Loucy (cell line): Measurements from ENCODE around the gene MDN1.

Source experiments
- EZH2phosphoT487 ChIP-seq: fragments of 200-600 bp; IDR thresholded peaks from 2 replicates; pipeline ENCODE4 v1.6.1; 2018; ENCODE audit warnings: antibody characterized with exemption, mild to moderate bottlenecking, moderate library complexity, borderline replicate concordance
- TF ChIP-seq, protein P1 (sequence below): fragments of 200-600 bp; sonication (generic); conservative IDR thresholded peaks from 2 replicates; pipeline ENCODE4 v1.5.1; 2014; ENCODE audit warnings: mild to moderate bottlenecking, antibody characterized with exemption, low read length

DNA sequence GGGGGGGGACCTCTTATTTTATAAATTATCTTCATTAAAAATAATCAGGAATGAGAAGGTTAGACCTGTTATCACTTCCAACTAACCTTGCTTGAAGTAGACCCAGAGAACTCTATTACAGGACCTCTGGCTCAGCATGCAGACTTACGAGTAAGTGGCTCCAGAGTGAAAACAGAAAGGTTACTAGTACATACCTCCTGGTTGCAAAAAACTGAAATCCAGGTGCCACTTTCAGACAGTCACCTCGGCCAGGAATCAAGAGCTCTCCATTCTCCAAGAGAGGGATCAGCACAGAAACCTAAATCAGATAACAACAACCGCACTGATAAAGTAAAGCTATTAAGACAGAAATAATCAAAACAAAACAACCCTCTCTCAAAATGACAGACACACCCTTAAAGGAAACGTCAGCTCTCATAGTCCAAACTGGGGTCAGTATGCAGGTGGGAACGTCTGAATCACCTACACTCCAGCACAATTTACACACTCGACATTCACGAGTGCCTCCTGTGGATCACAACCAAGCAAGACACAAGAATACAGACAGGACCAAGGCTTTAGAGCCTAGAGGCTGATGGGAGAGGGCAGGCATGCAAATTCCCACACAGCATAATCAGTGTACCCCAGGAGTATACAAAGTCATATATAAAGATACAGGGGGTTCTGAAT, 31.8 kb downstream of the MDN1 start:
- TF ChIP-seq, protein P1, sequence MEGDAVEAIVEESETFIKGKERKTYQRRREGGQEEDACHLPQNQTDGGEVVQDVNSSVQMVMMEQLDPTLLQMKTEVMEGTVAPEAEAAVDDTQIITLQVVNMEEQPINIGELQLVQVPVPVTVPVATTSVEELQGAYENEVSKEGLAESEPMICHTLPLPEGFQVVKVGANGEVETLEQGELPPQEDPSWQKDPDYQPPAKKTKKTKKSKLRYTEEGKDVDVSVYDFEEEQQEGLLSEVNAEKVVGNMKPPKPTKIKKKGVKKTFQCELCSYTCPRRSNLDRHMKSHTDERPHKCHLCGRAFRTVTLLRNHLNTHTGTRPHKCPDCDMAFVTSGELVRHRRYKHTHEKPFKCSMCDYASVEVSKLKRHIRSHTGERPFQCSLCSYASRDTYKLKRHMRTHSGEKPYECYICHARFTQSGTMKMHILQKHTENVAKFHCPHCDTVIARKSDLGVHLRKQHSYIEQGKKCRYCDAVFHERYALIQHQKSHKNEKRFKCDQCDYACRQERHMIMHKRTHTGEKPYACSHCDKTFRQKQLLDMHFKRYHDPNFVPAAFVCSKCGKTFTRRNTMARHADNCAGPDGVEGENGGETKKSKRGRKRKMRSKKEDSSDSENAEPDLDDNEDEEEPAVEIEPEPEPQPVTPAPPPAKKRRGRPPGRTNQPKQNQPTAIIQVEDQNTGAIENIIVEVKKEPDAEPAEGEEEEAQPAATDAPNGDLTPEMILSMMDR = no peak
- no peak for TF ChIP-seq EZH2phosphoT487
